ENCODE measurements around the gene PGLYRP4. TPM values are rescaled to one million over a fixed set of nuclear protein-coding genes. Genes with fewer than 3 reads are reported as not detected.
A peak's percentile ranks its signal among the peaks of the same experiment; 100 is the strongest.

The PGLYRP4 gene
- total and polyA plus RNA-seq, 7 donors, result not detected

DNA sequence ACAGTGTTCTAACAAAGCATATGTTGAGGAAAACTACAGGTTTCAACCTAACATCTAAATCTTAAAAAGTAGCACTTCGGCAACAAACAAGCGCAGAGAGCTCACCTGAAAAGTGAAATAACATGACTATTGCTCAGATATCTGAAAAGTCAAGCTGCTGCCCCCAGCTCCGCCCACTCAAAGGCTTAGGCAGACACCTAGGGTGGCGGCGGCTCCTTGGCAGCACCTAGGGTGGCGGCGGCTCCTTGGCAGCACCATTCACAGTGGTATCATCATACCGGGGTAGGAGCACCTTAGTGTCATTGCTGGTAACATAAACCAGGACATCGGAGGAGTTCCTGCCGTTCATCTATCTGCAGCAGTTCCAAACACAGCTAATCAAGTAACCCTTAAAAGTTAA lies 30.9 kb upstream of the PGLYRP4 start:
- TF ChIP-seq CTCF (IDR thresholded peaks at IDR 0.05), result no peak
- WGBS, 3 donors, result 86 to 90% (median 87%) methylated on average over 10 of the region's 10 CpGs
- H3K9me3 ChIP-seq, result no peaks in the 10 kb centered on the region

DNA sequence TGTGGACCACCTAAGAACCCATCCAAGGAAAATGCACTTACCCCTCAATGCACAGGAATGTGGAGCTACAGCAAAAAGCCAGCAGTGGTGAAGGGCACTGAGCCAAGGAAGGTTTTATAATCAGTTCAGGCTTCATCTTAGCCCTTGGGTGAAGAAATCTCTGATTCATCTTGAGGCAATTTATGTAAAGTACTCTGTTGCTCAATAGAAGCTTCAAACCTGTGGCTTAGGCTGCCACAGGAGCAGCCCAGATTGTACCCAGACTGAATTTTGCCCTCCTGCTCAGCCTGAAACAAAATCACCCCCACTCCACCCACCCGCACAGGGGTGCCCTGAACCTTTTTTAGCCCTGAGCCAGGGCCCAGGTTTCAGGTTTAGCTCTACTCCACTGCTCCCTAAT lies 26.9 kb upstream of the PGLYRP4 start, which contains the start of gene S100A12:
TSS of gene S100A12 (minus strand) at position 111 of the 400 bp plus-strand sequence. CDS start 1,029 bp downstream, outside the sequence.
- intact Hi-C loops (cut with DNase I), result no loop called here
- no peak for TF ChIP-seq CTCF (IDR thresholded peaks at IDR 0.05)
- H3K9me3 ChIP-seq, result no peaks in the 10 kb centered on the region
- no peak within 1 kb of the TSS for H3K4me3 ChIP-seq
- ATAC-seq (peak in 2 of 4 donors; percentile 30 to 57), DNase-seq (no peak)
- H3K4me1 ChIP-seq, result no peaks in the 10 kb centered on the region
- no peaks in the 10 kb centered on the region for H3K27me3 ChIP-seq (ENCODE audit: insufficient read depth in 3 of 3, low read length in 2 of 3)
- 84 to 95% (median 94%) methylated on average over 1 of the region's 1 CpG for WGBS, 3 donors
- H3K27ac ChIP-seq, result no peak within 1 kb of the TSS
- no peaks in the 10 kb centered on the region for H3K36me3 ChIP-seq (ENCODE audit: insufficient read depth in 1 of 2, low read depth in 1 of 2)

More for the DNA sequence above, 30.9 kb upstream of the PGLYRP4 start:
- intact Hi-C loops (cut with DNase I), result no loop called here
- Histone ChIP-seq H3K4me3 (no peak overlapping the region), H3K36me3 (ENCODE audit: insufficient read depth in 1 of 2, low read depth in 1 of 2) (no peaks in the 10 kb centered on the region), H3K4me1 (no peaks in the 10 kb centered on the region), H3K27me3 (ENCODE audit: insufficient read depth in 3 of 3, low read length in 2 of 3) (no peaks in the 10 kb centered on the region), H3K27ac (no peak overlapping the region)
- DNase-seq (no peak), ATAC-seq (no peak)

GRCh38 chr1:153374071-153374470 lies 25.4 kb upstream of the PGLYRP4 start:
- intact Hi-C loops (cut with DNase I), result no loop called here
- no peak overlapping the region for H3K27ac ChIP-seq
- ATAC-seq (no peak), DNase-seq (no peak)
- no peaks in the 10 kb centered on the region for H3K4me1 ChIP-seq
- H3K9me3 ChIP-seq, result no peaks in the 10 kb centered on the region
- no peaks in the 10 kb centered on the region for H3K27me3 ChIP-seq (ENCODE audit: insufficient read depth in 3 of 3, low read length in 2 of 3)
- TF ChIP-seq CTCF (IDR thresholded peaks at IDR 0.05), result no peak
- H3K4me3 ChIP-seq, result no peak overlapping the region
- WGBS, 3 donors, result 59 to 67% (median 61%) methylated on average over 2 of the region's 2 CpGs
- H3K36me3 ChIP-seq (ENCODE audit: insufficient read depth in 1 of 2, low read depth in 1 of 2), result no peaks in the 10 kb centered on the region

GRCh38 chr1:153372571-153372970 lies 23.9 kb upstream of the PGLYRP4 start:
- no peaks in the 10 kb centered on the region for H3K36me3 ChIP-seq (ENCODE audit: insufficient read depth in 1 of 2, low read depth in 1 of 2)
- 78 to 84% (median 82%) methylated on average over 2 of the region's 2 CpGs for WGBS, 3 donors
- no peak for DNase-seq
- TF ChIP-seq CTCF (IDR thresholded peaks at IDR 0.05), result no peak
- no peaks in the 10 kb centered on the region for H3K9me3 ChIP-seq
- H3K4me3 ChIP-seq, result no peak overlapping the region
- intact Hi-C loops (cut with DNase I), result no loop called here
- no peak overlapping the region for H3K27ac ChIP-seq
- H3K27me3 ChIP-seq (ENCODE audit: insufficient read depth in 3 of 3, low read length in 2 of 3), result no peaks in the 10 kb centered on the region
- no peak for ATAC-seq
- H3K4me1 ChIP-seq, result no peaks in the 10 kb centered on the region

GRCh38 chr1:153371231-153371630 lies 22.6 kb upstream of the PGLYRP4 start:
- DNase-seq (no peak), ATAC-seq (no peak)
- H3K4me1 ChIP-seq, result no peaks in the 10 kb centered on the region
- 85 to 100% (median 94%) methylated on average over 1 of the region's 1 CpG for WGBS, 3 donors
- no peak for TF ChIP-seq CTCF (IDR thresholded peaks at IDR 0.05)
- H3K4me3 ChIP-seq, result no peak overlapping the region
- intact Hi-C loops (cut with DNase I), result no loop called here
- no peaks in the 10 kb centered on the region for H3K9me3 ChIP-seq
- no peaks in the 10 kb centered on the region for H3K27me3 ChIP-seq (ENCODE audit: insufficient read depth in 3 of 3, low read length in 2 of 3)
- no peak overlapping the region for H3K27ac ChIP-seq
- no peaks in the 10 kb centered on the region for H3K36me3 ChIP-seq (ENCODE audit: insufficient read depth in 1 of 2, low read depth in 1 of 2)
